Mesenchymal stem cell (in vitro differentiated cells and primary cell): ENCODE data around the gene OLA1.

Experiments used
- DNase-seq: peaks from one replicate; pipeline ENCODE4 v3.0.0-alpha.2; 2013
- H2AFZ ChIP-seq: one replicate; pipeline ENCODE4 v1.6.1; 2013; ENCODE audit warnings: low read depth, mild to moderate bottlenecking, control low read depth, inconsistent platforms, low read length, moderate library complexity
- H2AK5ac ChIP-seq: 2 replicates; pipeline ENCODE4 v1.6.1; 2013; ENCODE audit warnings: low read length, moderate library complexity, mild to moderate bottlenecking, inconsistent platforms; ENCODE audit not compliant: severe bottlenecking
- H2BK120ac ChIP-seq: one replicate; pipeline ENCODE4 v1.6.1; 2013; ENCODE audit warnings: low read depth, mild to moderate bottlenecking, inconsistent platforms, low read length, moderate library complexity
- H2BK12ac ChIP-seq, 2 experiments: one replicate each; pipeline ENCODE4 v1.6.1; 2013; ENCODE audit warnings: inconsistent platforms in 2 of 2, low read length in 2 of 2, mild to moderate bottlenecking in 2 of 2, moderate library complexity in 2 of 2, control low read depth in 1 of 2
- H2BK15ac ChIP-seq: one replicate; pipeline ENCODE4 v1.6.1; 2013; ENCODE audit warnings: mild to moderate bottlenecking, low read depth, inconsistent platforms; ENCODE audit not compliant: poor library complexity, severe bottlenecking
- H2BK5ac ChIP-seq: 2 replicates; pipeline ENCODE4 v1.6.1; 2013; ENCODE audit warnings: low read depth, mild to moderate bottlenecking, low read length, control low read depth, inconsistent platforms; ENCODE audit not compliant: poor library complexity, severe bottlenecking
- H3K14ac ChIP-seq, 2 experiments: one replicate each; pipeline ENCODE4 v1.6.1; 2013; ENCODE audit warnings: inconsistent platforms in 2 of 2, low read length in 2 of 2, control low read depth in 1 of 2, mild to moderate bottlenecking in 1 of 2, moderate library complexity in 1 of 2
- H3K18ac ChIP-seq, 2 experiments: one replicate each; pipeline ENCODE4 v1.6.1; 2013; ENCODE audit warnings: inconsistent platforms in 2 of 2, low read length in 2 of 2, control low read depth in 1 of 2, low read depth in 1 of 2, mild to moderate bottlenecking in 1 of 2
- H3K23ac ChIP-seq, 2 experiments: one replicate each; pipeline ENCODE4 v1.6.1; 2013; ENCODE audit warnings: inconsistent platforms in 2 of 2, low read length in 2 of 2, mild to moderate bottlenecking in 2 of 2, moderate library complexity in 2 of 2, control low read depth in 1 of 2
- H3K27ac ChIP-seq: 2 replicates; pipeline ENCODE4 v1.5.1; 2013; ENCODE audit warnings: mild to moderate bottlenecking, moderate library complexity, low read length, control low read depth, inconsistent platforms; ENCODE audit not compliant: poor library complexity, severe bottlenecking
- H3K27me3 ChIP-seq, 2 experiments: 2 replicates each; pipeline versions ENCODE4 v1.6.1 to v1.7.0; 2013; ENCODE audit warnings: low read length in 2 of 2, mild to moderate bottlenecking in 2 of 2, moderate library complexity in 2 of 2, control low read depth in 1 of 2, inconsistent platforms in 1 of 2; ENCODE audit not compliant: control insufficient read depth in 1 of 2, insufficient read depth in 1 of 2
- H3K36me3 ChIP-seq, 2 experiments: 2 replicates each; pipeline versions ENCODE4 v1.6.1 to v1.7.0; 2013; ENCODE audit warnings: low read length in 2 of 2, control low read depth in 1 of 2, inconsistent platforms in 1 of 2, low read depth in 1 of 2, mild to moderate bottlenecking in 1 of 2; ENCODE audit not compliant: insufficient read depth in 2 of 2, control insufficient read depth in 1 of 2
- H3K4ac ChIP-seq, 2 experiments: one replicate each; pipeline ENCODE4 v1.6.1; 2013; ENCODE audit warnings: inconsistent platforms in 2 of 2, low read length in 2 of 2, mild to moderate bottlenecking in 2 of 2, moderate library complexity in 2 of 2, control low read depth in 1 of 2, low read depth in 1 of 2
- H3K4me1 ChIP-seq: 2 replicates; pipeline ENCODE4 v1.6.1; 2013; ENCODE audit warnings: low read depth, low read length, control low read depth; ENCODE audit not compliant: control insufficient read depth, insufficient read depth
- H3K4me2 ChIP-seq: 2 replicates; pipeline ENCODE4 v1.6.1; 2013; ENCODE audit warnings: low read length, mild to moderate bottlenecking, inconsistent platforms; ENCODE audit not compliant: poor library complexity, severe bottlenecking
- H3K4me3 ChIP-seq, 2 experiments: 2 replicates each; pipeline versions ENCODE4 v1.5.1 to v1.7.0; 2013; ENCODE audit warnings: low read length in 2 of 2, mild to moderate bottlenecking in 2 of 2, control low read depth in 1 of 2, low read depth in 1 of 2; ENCODE audit not compliant: insufficient read depth in 1 of 2
- H3K79me1 ChIP-seq: replicated peaks from 2 replicates; pipeline ENCODE4 v1.6.1; 2013; ENCODE audit warnings: mild to moderate bottlenecking, control low read depth, low read length, inconsistent platforms; ENCODE audit not compliant: poor library complexity, severe bottlenecking
- H3K9ac ChIP-seq: 2 replicates; pipeline ENCODE4 v1.7.0; 2013; ENCODE audit warnings: mild to moderate bottlenecking, low read length, moderate library complexity
- H3K9me3 ChIP-seq: 2 replicates; pipeline ENCODE4 v1.7.0; 2013; ENCODE audit warnings: mild to moderate bottlenecking, low read length; ENCODE audit not compliant: control insufficient read depth
- H4K8ac ChIP-seq: one replicate; pipeline ENCODE4 v1.6.1; 2013; ENCODE audit warnings: inconsistent platforms, mild to moderate bottlenecking, low read length, moderate library complexity
- H4K91ac ChIP-seq: one replicate; pipeline ENCODE4 v1.6.1; 2013; ENCODE audit warnings: mild to moderate bottlenecking, low read length, inconsistent platforms
- WGBS: methylation state at CpG from one replicate; pipeline ENCODE4 v1.1.7; 2013; ENCODE audit warnings: mixed read lengths; 5-methylcytosine and 5-hydroxymethylcytosine counted together

OLA1 gene

GRCh38 chr2:174243812-174244211, 4.5 kb downstream of the OLA1 start:
- Histone ChIP-seq H3K9me3 (no peaks in the 10 kb centered on the region), H4K91ac (no peak overlapping the region), H2BK12ac (no peak overlapping the region), H3K14ac (no peak overlapping the region), H2AK5ac (no peak overlapping the region), H3K18ac (no peak overlapping the region), H3K4me3 (no peak overlapping the region), H2BK15ac (no peak overlapping the region), H3K4me2 (no peak overlapping the region), H2AFZ (no peak overlapping the region), H2BK5ac (no peak overlapping the region), H3K4me1 (peaks cover 10% of the 10 kb centered on the region), H3K23ac (no peak overlapping the region), H3K36me3 (peaks cover 17 to 31% of the 10 kb centered on the region in 2 experiments), H3K27ac (no peak overlapping the region), H3K4ac (no peak overlapping the region), H3K9ac (no peak overlapping the region), H3K27me3 (no peaks in the 10 kb centered on the region), H2BK120ac (no peak overlapping the region), H3K79me1 (peaks cover 4% of the 10 kb centered on the region), H4K8ac (no peak overlapping the region)
- WGBS: 97% methylated on average over 3 of the region's 3 CpGs
- DNase-seq: no peak

GRCh38 chr2:174240097-174240496, 8.2 kb downstream of the OLA1 start:
- H2AK5ac ChIP-seq: no peak overlapping the region
- H3K36me3 ChIP-seq: peaks cover 14 to 28% of the 10 kb centered on the region in 2 experiments
- no peak overlapping the region for H4K8ac ChIP-seq
- no peak overlapping the region for H2BK15ac ChIP-seq
- H2BK12ac ChIP-seq: no peak overlapping the region
- peaks cover 4% of the 10 kb centered on the region for H3K4me1 ChIP-seq
- no peak overlapping the region for H3K4me2 ChIP-seq
- no peaks in the 10 kb centered on the region for H3K9me3 ChIP-seq
- H3K9ac ChIP-seq: no peak overlapping the region
- no peak overlapping the region for H3K23ac ChIP-seq
- H2BK5ac ChIP-seq: no peak overlapping the region
- H3K18ac ChIP-seq: no peak overlapping the region
- H3K14ac ChIP-seq: no peak overlapping the region
- no peak overlapping the region for H4K91ac ChIP-seq
- no peak overlapping the region for H2AFZ ChIP-seq
- DNase-seq: no peak
- H3K79me1 ChIP-seq: peaks cover 4% of the 10 kb centered on the region
- no peak overlapping the region for H3K4me3 ChIP-seq
- H3K27ac ChIP-seq: no peak overlapping the region
- H3K4ac ChIP-seq: no peak overlapping the region
- H2BK120ac ChIP-seq: no peak overlapping the region
- 94% methylated on average over 1 of the region's 1 CpG for WGBS
- no peaks in the 10 kb centered on the region for H3K27me3 ChIP-seq

- no peak overlapping the region for H2BK15ac ChIP-seq
- no peak overlapping the region for H4K8ac ChIP-seq
- no peak overlapping the region for H3K9ac ChIP-seq
- peaks cover 3% of the 10 kb centered on the region in 2 experiments for H3K36me3 ChIP-seq
- H3K4me1 ChIP-seq: peaks cover 5% of the 10 kb centered on the region
- no peaks in the 10 kb centered on the region for H3K9me3 ChIP-seq
- H3K4me2 ChIP-seq: no peak overlapping the region
- H2AK5ac ChIP-seq: no peak overlapping the region
- 100% methylated on average over 1 of the region's 3 CpGs for WGBS
- no peak for DNase-seq
- no peak overlapping the region for H3K14ac ChIP-seq
- no peaks in the 10 kb centered on the region for H3K27me3 ChIP-seq
- no peak overlapping the region for H2BK12ac ChIP-seq
- no peak overlapping the region for H2BK5ac ChIP-seq
- no peak overlapping the region for H2BK120ac ChIP-seq
- no peak overlapping the region for H3K27ac ChIP-seq
- no peaks in the 10 kb centered on the region for H3K79me1 ChIP-seq
- H3K23ac ChIP-seq: no peak overlapping the region
- no peak overlapping the region for H3K18ac ChIP-seq
- no peak overlapping the region for H4K91ac ChIP-seq
- H3K4me3 ChIP-seq: no peak overlapping the region
- H2AFZ ChIP-seq: no peak overlapping the region
- H3K4ac ChIP-seq: no peak overlapping the region
These were observed 11.9 kb downstream of the OLA1 start for GRCh38 chr2:174236429-174236828.

GRCh38 chr2:174235680-174236079, 12.7 kb downstream of the OLA1 start:
- 91% methylated on average over 4 of the region's 4 CpGs for WGBS
- Histone ChIP-seq H3K36me3 (peaks cover 3% of the 10 kb centered on the region in 2 experiments), H2AFZ (no peak overlapping the region), H3K4me1 (peaks cover 5% of the 10 kb centered on the region), H3K4me2 (no peak overlapping the region), H3K14ac (no peak overlapping the region), H3K23ac (no peak overlapping the region), H4K8ac (no peak overlapping the region), H3K27me3 (no peaks in the 10 kb centered on the region), H3K27ac (no peak overlapping the region), H2BK15ac (no peak overlapping the region), H3K9me3 (no peaks in the 10 kb centered on the region), H2BK5ac (no peak overlapping the region), H3K4me3 (no peak overlapping the region), H3K18ac (no peak overlapping the region), H3K4ac (no peak overlapping the region), H2AK5ac (no peak overlapping the region), H2BK12ac (no peak overlapping the region), H3K79me1 (peaks cover 2% of the 10 kb centered on the region), H4K91ac (no peak overlapping the region), H3K9ac (no peak overlapping the region), H2BK120ac (no peak overlapping the region)
- DNase-seq: peak; percentile 19
